T-helper 22 cell (primary cell): ENCODE data around the gene HTR3C.
"Not testable (repeated sequence)": the region's sequence is repeated elsewhere in the genome, so short reads cannot be mapped to it uniquely, and the experiment has no call there.

ENCODE experiments used
- DNase-seq: peaks from one replicate; pipeline ENCODE4 v3.0.0-alpha.2; 2020; ENCODE audit warnings: low read depth

The HTR3C gene

DNA sequence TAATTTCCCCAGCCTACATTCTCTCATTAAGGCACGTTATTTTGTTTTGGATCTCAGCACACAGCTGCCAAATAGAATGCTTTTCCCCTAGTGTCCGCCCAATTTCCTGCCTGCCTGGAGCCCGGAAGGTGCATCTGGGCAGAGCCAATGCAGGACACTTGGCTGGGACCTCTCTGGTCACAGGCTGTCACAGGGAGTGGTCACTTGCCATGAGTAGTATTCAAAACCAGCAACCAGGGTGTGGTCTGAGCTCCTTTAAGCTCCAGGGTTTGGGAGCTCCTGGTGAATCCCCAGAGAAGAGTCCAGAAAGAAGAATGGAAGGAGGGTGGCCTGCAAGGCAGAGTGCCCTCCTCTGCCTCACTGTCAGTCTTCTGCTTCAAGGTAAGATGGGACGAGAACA lies at the start of gene HTR3C:
Gene HTR3C (plus strand): TSS at position 281 of the 400 bp plus-strand sequence. CDS start 34 bp downstream, at position 315.
- DNase-seq = no peak

GRCh38 chr3:184003187-184003967 lies 49.5 kb upstream of the HTR3C start:
- DNase-seq = no peak

DNA sequence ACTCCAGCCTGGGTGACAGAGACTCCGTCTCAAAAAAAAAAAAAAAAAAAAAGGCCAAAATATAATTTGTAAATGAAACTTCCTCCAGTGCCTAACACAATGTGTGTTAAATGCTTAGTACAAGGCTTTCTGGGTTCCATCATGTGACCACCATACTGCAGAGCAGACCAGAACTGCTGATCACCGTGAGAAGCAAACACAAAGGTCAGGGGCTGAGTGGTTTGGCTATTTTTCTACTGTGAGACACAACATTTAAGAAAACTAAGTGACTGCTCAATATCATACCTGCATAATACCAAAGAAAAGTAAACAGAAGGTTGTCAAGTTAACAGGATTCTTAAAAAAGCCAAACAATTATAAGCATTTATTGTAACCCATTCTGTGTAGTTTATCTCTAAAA lies 48.4 kb upstream of the HTR3C start:
- DNase-seq = no peak

GRCh38 chr3:184005941-184006507 lies 46.8 kb upstream of the HTR3C start:
- DNase-seq = no peak

DNA sequence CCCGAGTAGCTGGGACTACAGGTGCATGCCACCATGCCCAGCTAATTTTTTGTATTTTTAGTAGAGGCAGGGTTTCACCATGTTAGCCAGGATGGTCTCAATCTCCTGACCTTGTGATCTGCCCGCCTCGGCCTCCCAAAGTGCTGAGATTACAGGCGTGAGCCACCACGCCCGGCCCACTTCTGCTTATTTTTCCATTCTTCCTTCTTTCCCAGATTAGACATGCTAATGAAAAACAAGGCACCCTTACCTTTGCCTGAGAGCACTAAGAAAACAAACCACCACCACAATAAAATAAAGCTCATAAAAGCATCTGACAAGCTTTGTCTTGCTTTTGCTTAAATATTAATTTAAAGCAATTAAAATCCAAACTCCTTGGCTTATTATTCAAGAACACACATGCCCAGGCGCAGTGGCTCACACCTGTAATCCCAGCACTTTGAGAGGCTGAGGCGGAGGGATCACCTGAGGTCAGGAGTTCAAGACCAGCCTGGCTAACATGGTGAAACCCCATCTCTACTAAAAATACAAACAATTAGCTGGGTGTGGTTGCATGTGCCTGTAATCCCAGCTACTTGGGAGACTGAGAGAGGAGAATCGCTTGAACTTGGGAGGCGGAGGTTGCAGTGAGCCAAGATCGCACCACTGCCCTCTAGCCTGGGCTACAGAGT lies 45.6 kb upstream of the HTR3C start:
- DNase-seq = not testable (repeated sequence)

GRCh38 chr3:184008161-184008560 lies 44.7 kb upstream of the HTR3C start:
- no peak for DNase-seq

- DNase-seq = no peak
Observed at GRCh38 chr3:184011230-184011876, 41.5 kb upstream of the HTR3C start.

GRCh38 chr3:184011937-184012889 lies 40.6 kb upstream of the HTR3C start:
- no peak for DNase-seq

- no peak for DNase-seq
Observed at GRCh38 chr3:184015381-184016019, 37.3 kb upstream of the HTR3C start.

DNA sequence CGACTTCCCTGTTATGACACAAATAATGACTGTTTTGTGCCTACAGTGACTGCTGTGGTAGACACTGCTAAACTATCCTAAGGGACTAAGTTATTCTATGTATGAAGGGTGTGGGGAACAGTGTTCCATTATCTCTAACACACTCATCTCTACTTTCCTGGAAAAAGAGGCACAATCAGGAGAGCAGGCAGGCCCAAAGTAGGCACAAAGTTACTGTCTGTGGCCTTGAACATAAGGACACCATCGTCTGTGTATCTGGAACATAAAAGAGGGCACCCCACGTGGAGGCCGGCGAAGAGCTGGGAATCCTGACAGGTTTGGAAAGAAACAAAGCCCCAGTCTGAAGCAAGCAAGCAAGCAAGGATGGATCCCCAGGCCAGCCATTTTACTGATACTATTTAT lies 36.7 kb upstream of the HTR3C start:
- no peak for DNase-seq

DNA sequence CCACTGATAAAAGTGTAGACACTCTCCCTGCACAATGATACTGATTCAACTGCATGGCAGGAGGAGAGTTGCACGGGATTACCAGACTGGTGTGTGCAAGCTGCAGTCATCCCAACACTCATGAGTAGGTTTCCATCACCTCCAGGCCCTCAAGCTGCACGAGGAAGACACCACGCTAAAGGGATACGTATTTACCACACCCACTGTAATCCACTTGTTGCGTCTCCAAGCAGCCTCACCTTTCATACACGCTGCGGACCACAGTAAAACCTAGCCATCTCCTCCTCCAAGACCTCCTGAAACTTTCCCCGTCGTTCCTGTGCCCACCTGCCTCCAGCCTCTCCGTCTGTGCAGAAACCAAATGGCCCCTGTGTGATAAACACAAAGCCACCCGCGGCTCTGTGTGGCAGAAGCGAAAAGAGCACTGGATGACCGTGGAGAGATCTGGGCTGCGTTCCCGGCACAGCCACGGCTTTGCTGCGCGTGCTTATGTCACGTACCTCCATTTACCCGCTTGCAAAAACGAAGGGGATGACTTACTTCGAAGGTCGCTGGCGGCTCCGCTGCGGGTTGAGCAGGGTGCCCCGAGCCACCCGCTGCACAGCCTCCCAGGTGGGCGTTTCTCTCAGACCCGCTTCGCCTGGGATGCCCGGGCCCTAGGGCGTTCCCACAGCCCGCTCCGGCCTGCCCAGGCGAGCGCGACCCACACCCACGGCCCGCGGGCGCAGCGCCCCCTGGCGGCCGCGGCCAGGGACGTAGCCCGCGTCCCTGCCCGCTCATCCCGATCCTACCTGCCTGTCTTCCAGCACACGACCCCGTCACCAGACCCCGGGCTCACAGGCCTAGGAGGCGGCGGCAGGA lies 35.8 kb upstream of the HTR3C start:
- DNase-seq = peak; percentile 18

DNA sequence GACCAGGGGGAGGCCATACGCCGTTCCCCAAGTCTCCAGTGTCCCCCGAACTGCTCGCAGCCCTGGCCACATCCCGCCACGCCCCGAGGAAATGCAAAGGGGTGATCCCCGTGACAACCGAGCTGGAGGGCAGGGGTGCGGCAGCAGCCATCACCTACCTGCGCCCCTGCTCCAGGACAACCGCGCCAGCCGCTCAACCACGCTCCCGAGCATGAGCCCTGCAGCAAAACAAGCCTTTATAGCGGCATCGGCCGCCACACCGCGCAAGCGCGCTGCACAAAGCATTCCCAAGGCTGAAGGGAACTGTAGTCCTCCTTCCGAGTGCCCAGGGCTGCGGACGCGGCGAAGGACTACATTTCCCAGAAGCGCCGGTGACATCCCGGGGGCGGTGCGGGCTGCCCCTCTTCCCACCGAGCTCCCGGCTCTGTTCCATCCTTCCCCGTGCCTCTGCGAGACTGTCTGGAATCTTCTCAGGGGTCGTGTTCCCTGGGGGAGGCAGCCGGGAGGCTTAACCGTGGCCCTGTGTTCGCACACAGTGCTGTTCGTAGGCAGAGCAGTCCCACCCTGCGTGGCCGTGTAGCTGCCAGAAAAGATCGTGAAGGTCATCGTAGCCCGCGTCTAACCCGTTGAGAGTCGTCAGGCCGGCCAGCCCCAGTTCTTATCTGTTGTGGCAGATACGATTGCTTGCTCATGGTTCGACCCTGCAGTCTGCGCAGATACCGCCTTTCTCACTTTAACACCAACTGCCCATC lies 35.0 kb upstream of the HTR3C start, which contains the start of gene ABCC5:
Gene ABCC5 (minus strand): TSS at position 213 of the 752 bp plus-strand sequence. CDS start 3,492 bp downstream, outside the sequence.
- peak; percentile 74 for DNase-seq

DNA sequence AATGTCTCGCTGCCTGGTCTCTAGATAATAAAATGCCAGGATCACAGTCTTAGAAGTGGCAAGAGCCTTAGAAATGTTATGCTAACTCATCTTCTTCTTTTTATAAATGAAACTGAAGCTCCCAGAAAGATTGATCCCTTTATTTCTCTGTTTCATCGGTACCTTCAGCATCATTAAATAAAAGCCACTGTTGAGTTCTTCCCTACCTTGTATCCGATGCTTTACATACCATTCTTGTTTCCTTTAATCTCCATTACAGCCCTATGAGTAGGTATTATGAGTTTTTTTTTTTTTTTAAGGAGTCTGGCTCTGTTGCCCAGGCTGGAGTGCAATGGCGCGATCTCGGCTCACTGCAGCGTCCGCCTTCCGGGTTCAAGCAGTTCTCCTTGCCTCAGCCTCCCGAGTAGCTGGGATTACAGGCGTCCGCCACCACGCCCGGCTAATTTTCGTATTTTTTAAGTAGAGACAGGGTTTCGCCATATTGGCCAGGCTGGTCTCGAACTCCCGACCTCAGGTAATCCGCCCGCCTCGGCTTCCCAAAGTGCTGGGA lies 34.3 kb upstream of the HTR3C start:
- DNase-seq = no peak

GRCh38 chr3:184022323-184022722 lies 30.5 kb upstream of the HTR3C start:
- no peak for DNase-seq

DNA sequence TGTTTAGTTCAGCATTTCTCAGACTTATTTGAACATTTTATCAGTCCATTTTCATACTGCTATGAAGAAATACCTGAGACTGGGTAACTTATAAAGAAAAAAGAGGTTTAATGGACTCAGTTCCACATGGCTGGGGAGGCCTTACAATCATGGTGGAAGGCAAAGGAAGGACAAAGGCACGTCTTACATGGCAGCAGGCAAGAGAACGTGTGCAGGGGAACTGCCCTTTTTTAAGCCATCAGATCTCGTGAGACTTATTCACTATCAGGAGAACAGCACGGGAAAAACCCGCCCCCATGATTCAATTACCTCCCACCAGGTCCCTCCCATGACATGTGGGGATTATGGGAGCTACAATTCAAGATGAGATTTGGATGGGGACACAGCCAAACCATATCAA lies 27.6 kb upstream of the HTR3C start:
- not testable (repeated sequence) for DNase-seq

- not testable (repeated sequence) for DNase-seq
Observed at GRCh38 chr3:184028275-184028890, 24.5 kb upstream of the HTR3C start.

- DNase-seq = no peak
Observed at GRCh38 chr3:184029443-184029842, 23.4 kb upstream of the HTR3C start.

- no peak for DNase-seq
Observed at GRCh38 chr3:184030536-184030935, 22.3 kb upstream of the HTR3C start.
